Activated CD4-positive, alpha-beta T cell treated with anti-CD3 and anti-CD28 coated beads, Interleukin-2, amount 50 U/mL, for 4 hours (primary cell): ENCODE results near the gene SFRP5.

ENCODE experiments used
- DNase-seq, 2 experiments: peaks; one replicate each; pipeline ENCODE4 v3.0.0-alpha.2; 2020

The SFRP5 gene

GRCh38 chr10:97763947-97764346 lies 7.9 kb downstream of the SFRP5 start:
- DNase-seq = no peak

GRCh38 chr10:97763411-97763810 lies 8.4 kb downstream of the SFRP5 start:
- no peak for DNase-seq

GRCh38 chr10:97762816-97763215 lies 9.0 kb downstream of the SFRP5 start:
- no peak for DNase-seq

- no peak for DNase-seq
Observed at GRCh38 chr10:97762056-97762455, 9.7 kb downstream of the SFRP5 start.

GRCh38 chr10:97761331-97761865 lies 10.4 kb downstream of the SFRP5 start:
- DNase-seq = no peak

DNA sequence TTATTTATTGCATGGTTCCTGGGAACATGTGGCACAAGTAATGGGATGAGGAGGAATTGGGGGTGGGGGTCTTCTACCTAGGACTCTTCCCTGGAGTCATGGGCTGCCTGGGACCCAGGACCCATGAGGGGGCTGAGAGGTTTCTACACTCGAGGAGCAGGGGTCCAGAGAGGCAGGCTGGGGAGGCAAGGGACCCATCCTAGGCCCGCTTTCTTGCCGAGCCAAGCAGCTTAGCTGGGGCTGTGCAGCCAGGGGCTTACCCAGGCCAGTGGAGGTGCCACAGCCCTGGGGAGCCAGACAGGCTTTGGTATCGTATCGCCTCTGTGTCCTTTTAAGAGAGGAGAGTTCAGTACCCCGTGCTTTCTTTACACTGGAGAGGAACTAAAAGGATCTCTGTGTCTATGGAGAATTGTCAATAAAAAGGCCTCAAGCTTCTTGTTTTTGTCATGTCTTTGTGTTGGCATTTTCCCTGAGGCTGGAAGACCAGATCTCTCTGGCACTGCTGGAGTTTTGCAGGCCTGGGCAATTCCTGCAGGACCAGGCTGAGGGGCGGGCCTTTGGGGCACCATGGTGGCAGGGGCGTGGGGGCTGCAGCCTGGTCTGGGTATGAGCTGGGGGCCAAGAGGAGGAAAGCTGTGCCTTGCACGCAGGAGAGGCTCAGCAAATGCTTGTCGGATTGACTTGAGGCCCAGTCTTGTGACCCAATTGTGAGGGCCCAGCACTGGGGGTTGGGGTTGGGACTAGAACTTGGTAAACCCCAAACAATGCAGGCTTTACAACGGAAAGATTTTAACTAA lies 11.1 kb downstream of the SFRP5 start:
- DNase-seq = no peak

- DNase-seq = no peak
Observed at GRCh38 chr10:97759946-97760345, 11.9 kb downstream of the SFRP5 start.

GRCh38 chr10:97759158-97759887 lies 12.5 kb downstream of the SFRP5 start:
- DNase-seq = peak; percentile 34 to 35

GRCh38 chr10:97757471-97757870 lies 14.3 kb downstream of the SFRP5 start:
- DNase-seq = no peak

GRCh38 chr10:97755718-97756117 lies 16.1 kb downstream of the SFRP5 start:
- no peak for DNase-seq

DNA sequence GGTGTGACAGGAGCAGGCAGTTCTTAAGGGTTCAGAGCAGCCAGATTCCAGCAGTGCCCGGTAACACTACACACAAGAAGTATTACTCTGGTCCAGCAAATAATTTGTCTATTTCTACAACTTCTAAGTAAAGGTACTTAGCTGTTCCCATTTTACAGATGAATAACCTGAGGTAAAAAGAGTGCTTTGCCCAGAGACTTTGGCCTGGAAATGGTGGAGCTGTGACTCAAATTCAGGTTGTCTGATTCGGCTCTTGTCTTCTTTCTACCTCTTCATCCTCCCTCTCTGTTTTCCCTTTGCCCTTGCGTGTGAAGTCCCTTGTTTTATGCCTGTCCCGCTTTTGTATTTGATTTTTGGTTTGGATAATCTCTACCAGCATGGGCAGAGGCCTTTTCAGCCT lies 17.1 kb downstream of the SFRP5 start:
- no peak for DNase-seq

DNA sequence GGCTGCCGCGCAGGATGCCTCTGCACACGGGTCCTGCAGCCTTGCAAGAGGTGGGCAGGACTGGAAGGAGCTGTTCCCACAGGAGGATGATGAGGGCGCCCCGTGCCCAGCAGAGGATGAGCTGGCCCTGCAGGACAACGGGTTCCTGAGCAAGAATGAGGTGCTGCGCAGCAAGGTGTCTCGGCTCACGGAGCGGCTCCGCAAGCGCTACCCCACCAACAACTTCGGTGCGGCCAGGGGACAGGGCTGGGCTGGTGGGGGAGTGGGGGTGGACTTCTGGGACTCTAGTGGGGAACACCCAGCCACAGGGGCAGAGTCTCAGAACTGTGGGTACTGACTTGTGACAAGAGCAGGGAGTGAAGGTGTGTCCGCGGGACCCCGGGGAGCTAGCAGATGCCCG lies 18.8 kb downstream of the SFRP5 start:
- no peak for DNase-seq

DNA sequence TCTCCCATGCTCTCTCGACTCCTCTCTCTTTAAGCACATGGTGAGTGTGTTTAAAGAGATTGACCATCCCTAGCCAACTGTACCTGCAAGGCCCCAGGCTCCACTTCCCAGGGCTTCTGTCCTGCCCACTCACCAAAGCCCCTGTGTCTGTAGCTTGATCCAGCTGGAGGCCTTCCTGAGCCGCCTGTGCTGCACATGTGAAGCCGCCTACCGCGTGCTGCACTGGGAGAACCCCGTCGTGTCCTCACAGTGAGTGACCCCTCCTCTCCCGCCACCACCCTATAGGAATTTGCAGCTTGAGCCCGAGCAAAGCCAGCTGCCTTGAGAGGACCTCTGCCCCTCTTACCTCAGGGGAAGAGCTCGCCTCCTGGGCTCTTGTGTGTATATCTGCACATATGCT lies 23.7 kb downstream of the SFRP5 start:
- no peak for DNase-seq

GRCh38 chr10:97747573-97747972 lies 24.2 kb downstream of the SFRP5 start:
- DNase-seq = no peak

DNA sequence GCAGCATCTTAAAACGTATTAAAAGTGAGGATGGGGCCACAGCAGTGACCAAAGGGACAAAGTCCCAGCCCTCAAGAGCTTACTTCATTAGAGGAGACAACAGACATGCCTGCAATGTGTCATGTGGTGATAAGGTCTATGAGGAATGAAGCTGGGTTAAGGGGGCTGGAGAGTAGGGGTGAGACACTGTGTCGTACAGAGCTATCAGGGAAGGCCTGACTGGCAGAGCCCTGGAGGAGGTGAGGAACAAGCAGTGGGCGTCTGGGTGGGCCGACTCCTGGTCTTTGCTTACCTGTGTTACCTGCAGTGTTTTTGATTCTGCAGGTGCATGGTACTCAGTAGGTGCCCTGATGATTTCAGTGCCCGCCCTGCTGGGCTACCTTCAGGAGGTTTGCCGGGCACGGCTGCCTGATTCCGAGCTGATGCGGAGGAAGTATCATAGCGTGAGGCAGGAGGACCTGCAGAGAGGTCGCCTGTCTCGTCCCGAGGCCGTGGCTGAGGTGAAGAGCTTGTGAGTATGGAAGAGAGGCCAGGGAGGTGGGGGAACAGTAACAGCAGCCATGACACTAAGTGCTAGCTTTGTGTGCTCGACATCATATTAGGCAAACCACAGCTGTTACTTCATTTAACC lies 27.3 kb downstream of the SFRP5 start:
- DNase-seq = no peak

GRCh38 chr10:97743169-97743943 lies 28.4 kb downstream of the SFRP5 start:
- no peak for DNase-seq

DNA sequence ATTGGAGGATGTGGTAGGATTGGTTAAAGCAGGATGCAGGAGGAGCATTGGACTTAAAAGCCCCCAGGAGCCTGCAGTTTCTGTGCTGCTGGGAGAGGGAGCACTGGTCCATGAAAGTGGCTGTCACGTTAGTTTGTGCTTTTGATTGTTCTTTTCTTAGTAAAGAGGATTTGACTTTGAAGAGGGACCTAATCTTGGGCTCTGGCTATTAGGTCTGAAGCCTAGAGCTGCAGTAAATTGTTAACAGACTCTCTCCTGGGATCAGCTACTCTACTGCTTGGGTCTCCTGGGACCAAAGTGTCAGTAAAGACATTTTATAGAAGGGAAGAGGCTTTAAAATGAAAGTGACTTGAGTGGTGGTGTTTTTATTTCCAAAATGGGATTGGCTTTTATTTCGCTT lies 31.2 kb downstream of the SFRP5 start:
- DNase-seq = no peak

- no peak for DNase-seq
Observed at GRCh38 chr10:97738616-97739015, 33.2 kb downstream of the SFRP5 start.

DNA sequence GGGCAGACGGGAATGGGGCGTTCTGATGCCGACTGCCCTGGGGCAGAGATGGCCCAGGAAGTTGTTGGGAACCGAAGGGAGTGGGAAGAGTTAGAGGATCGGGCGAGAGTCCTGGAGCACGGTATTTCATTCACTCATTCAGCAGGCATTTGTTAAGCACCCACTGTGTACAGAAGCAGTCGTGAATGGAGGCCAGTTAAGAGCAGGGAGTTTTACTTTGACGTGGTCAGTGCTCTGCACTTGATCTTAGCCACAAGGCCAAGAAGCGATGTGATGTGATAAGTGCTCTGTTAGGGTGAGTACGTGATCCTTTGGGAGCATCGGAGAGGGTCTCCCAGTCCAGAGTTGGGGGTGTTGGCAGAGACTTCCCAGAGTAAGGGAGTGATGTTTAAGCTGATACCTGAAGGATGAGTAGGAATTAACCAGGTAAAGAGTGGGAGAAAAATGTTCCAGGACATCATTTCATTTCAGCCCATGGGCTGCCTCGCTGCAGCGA lies 34.0 kb downstream of the SFRP5 start:
- DNase-seq = no peak

- DNase-seq = peak; percentile 92
Observed at GRCh38 chr10:97736902-97737769, 34.7 kb downstream of the SFRP5 start, which contains the start of gene ZFYVE27. Gene ZFYVE27 (plus strand): TSS chr10:97737128. CDS start chr10:97738478, 1,350 bp downstream.

DNA sequence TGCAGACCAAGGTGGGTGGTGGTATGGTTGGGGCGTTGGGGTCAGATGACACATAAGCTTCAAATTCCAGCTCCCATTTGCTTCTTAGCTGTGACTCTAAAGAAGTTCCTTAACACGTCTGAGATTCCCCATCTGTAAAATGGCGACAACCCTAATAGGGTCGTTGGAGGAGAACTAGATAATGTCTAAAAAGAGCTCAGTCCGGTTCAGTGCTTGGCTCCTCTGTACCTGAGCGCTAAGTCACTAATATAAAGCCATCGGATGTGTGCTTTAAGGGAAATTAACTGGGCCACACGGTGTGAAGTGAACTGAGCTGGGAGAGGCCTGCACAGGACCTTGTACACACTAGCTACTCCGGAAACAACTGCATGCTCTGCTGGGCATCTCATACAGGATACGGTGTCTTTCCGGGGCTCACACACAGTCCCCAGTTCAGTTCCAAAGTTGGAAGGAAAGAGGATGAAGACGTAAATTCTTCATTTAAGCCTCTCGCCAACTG lies 35.3 kb downstream of the SFRP5 start:
- no peak for DNase-seq
